ENCODE measurements around the gene TNRC6C. TPM values are rescaled to one million over a fixed set of nuclear protein-coding genes. Genes with fewer than 3 reads are reported as not detected.

Gene TNRC6C
- total RNA-seq, 2 donors from 2014 or later = 64.4 to 64.5 TPM

DNA sequence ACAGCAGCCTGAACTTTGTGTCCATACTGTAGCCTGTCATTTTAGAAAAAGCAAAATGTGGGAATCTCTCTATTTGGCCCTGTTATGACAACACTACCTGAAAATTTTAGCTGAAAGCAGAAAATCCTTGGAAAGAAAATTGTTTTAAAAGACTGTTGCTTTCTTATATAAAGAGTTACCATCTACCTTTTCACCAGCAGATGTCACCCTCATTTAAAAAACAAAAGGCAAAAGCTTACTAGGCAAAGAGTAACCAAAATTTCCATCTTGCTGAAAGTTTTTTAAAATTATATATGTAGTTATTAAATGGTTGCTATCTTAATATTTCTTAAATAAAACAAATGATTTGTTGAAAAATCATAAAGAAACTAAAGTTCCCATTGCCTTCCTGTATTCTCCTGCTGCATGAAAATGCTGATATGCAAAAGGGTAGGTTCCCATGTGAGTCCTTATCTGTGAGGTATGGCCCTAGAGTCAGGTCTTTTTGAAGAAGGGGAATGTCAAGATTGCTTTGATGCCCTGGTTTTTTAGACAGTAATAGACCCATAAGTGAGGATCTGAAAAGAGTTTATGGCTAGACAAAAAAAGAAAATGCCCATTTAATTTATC is 61.0 kb downstream of the TNRC6C start:
- Mint-ChIP-seq H3K36me3 (ENCODE audit: low read depth) (no peaks in the 10 kb centered on the region), H3K27me3 (no peaks in the 10 kb centered on the region), H3K27ac (peak overlapping the region; percentile 87), H3K4me3 (peak overlapping the region; percentile 71), H3K4me1 (peaks cover 22% of the 10 kb centered on the region)
- H3K9me3 ChIP-seq (ENCODE audit: control insufficient read depth, low read length, poor library complexity, severe bottlenecking) = no peaks in the 10 kb centered on the region
- ATAC-seq (peak; percentile 49), DNase-seq (no peak)

DNA sequence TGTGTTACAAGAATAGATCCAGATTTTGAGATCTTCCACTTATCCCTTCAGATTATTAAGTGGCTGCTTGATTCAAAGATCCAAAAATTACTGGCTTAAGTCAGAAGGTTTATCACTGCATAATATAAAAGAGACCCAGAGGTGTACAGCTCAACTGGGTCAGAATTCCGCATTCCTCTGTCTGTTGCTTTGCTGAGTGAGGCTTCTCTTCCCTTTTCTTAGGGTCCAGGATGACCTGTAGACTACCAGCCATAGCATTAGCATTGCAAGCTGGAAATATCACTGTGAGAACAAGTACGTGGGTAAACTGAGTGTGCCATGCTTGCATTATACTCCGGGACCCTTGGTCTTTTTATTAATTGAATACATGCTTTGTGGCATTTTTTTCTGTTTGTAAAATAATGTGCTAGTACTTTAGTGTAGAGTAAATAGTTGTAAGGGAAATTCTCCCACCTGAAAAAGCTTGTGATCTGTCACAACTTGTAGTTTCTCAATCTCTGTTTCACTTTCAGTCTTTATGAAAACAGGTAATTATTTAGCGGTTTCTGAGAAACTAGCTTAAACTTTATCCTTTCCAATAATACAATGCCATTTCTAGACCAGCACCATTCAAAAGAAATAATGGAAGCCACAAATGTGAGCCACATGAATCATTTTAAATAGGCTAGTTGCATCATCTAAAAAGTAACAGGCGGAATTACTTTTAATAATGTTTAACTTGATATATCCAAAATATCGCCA is 61.6 kb downstream of the TNRC6C start:
- Mint-ChIP-seq H3K4me1 (peaks cover 22% of the 10 kb centered on the region), H3K27me3 (no peaks in the 10 kb centered on the region), H3K4me3 (peak overlapping the region; percentile 71), H3K27ac (peak overlapping the region; percentile 87), H3K36me3 (ENCODE audit: low read depth) (no peaks in the 10 kb centered on the region)
- ATAC-seq (peak; percentile 37), DNase-seq (no peak)
- no peaks in the 10 kb centered on the region for H3K9me3 ChIP-seq (ENCODE audit: control insufficient read depth, low read length, poor library complexity, severe bottlenecking)

DNA sequence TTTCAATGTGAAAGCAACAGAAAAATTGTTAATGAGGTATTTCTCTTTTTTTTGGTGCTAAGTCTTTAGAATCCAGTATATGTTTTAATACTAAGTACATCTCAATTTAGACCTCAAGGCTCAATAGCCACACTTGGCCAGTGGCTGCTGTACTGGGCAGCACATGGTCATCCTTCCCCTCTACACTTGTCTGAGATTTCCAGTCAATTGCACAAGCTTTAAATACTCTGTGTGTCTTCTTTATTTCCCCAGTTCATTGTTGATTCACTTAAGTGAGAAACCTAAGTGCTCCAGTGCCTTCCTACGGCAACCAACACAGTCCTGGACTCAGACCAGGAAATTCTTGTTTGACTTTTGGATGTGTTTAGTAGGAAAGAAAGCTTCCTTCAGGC is 62.2 kb downstream of the TNRC6C start:
- Mint-ChIP-seq H3K27ac (peak overlapping the region; percentile 87), H3K4me1 (peaks cover 22% of the 10 kb centered on the region), H3K36me3 (ENCODE audit: low read depth) (no peaks in the 10 kb centered on the region), H3K4me3 (no peak overlapping the region), H3K27me3 (no peaks in the 10 kb centered on the region)
- DNase-seq (no peak), ATAC-seq (no peak)
- no peaks in the 10 kb centered on the region for H3K9me3 ChIP-seq (ENCODE audit: control insufficient read depth, low read length, poor library complexity, severe bottlenecking)

DNA sequence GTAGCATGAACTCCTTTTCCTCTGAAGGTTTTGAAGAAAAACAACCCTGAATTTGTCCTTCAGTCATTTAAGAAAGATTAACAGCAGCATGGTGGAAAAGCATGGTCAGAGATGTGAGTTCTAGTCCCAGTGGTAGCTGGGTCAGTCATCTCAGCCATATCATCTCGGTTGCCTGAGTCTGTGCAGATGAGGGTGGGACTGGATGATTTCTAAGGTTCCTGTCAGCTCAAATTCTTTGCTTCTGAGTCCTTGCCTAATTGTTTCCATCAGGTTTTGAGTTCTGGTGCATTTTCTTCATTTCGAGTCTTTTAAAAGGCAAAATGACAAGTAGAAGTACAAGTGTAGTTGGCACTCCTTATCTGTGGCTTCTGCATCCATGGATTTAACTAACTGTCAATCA is 63.9 kb downstream of the TNRC6C start:
- Mint-ChIP-seq H3K27ac (no peak overlapping the region), H3K4me1 (peaks cover 34% of the 10 kb centered on the region), H3K36me3 (ENCODE audit: low read depth) (peaks cover 6% of the 10 kb centered on the region), H3K4me3 (no peak overlapping the region), H3K27me3 (no peaks in the 10 kb centered on the region)
- ATAC-seq (no peak), DNase-seq (no peak)
- H3K9me3 ChIP-seq (ENCODE audit: control insufficient read depth, low read length, poor library complexity, severe bottlenecking) = no peaks in the 10 kb centered on the region

DNA sequence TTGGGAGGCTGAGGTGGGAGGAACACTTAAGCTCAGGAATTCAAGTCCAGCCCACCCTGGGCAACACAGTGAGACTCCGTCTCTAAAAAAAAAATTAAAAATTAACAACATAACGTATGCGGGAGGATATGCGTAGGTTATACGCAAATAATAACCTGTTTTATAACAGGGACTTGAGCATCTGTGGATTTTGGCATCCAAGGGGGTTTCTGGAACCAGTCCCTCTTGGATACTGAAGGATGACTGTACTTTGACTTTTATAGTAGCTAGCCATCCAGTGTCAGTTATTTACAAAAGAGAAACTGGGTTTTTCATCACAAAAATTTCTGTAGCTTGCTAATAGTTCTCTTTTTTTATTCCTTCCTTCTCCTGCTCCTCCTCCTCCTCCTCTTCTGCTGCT is 64.5 kb downstream of the TNRC6C start:
- H3K27me3 Mint-ChIP-seq = no peaks in the 10 kb centered on the region
- no peaks in the 10 kb centered on the region for H3K9me3 ChIP-seq (ENCODE audit: control insufficient read depth, low read length, poor library complexity, severe bottlenecking)
- no peak overlapping the region for H3K4me3 Mint-ChIP-seq
- DNase-seq = no peak
- peaks cover 6% of the 10 kb centered on the region for H3K36me3 Mint-ChIP-seq (ENCODE audit: low read depth)
- no peak for ATAC-seq
- H3K4me1 Mint-ChIP-seq = peaks cover 37% of the 10 kb centered on the region
- H3K27ac Mint-ChIP-seq = no peak overlapping the region

DNA sequence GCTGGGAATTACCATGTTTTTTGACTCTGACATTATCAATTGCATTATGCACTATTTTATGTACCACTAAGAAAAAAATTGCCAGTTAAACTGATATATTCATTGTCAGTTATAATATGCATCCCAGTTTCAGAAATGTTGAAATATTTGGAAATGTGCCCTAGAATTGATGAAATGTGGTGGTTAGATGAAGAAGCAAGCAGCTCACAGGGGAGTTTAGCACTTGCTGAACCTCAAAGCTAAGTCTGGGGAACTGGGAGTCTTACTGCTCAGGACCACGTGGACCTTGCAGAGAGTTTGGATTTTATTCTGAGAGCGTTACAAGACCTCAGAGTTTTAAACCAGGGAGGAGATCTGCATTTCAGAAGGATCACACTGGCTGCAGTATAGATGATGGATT is 67.9 kb downstream of the TNRC6C start:
- DNase-seq (no peak), ATAC-seq (no peak)
- Mint-ChIP-seq H3K27ac (peak overlapping the region; percentile 84), H3K36me3 (ENCODE audit: low read depth) (peaks cover 6% of the 10 kb centered on the region), H3K27me3 (no peaks in the 10 kb centered on the region), H3K4me3 (no peak overlapping the region), H3K4me1 (peaks cover 19% of the 10 kb centered on the region)
- H3K9me3 ChIP-seq (ENCODE audit: control insufficient read depth, low read length, poor library complexity, severe bottlenecking) = no peaks in the 10 kb centered on the region

DNA sequence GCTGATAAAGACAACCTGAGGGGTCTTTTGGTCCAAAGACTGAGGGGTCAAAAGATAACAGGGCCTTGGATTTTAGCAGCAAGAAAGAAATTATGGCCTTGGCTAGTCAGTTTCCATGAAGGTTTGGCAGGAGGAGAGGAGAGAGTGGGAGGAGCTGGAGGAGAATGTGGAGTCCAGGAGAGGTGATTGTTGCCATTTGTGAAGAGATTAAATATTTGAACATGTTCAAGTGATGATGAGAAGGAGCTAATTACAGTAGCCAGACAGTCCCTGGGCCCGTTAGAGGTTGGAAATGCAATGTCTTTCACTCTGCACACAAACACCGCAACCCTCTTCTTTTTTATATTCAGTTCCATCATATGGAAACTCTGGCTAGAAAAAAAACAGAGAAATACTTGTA is 68.6 kb downstream of the TNRC6C start:
- ATAC-seq (no peak), DNase-seq (no peak)
- H3K27me3 Mint-ChIP-seq = no peaks in the 10 kb centered on the region
- peak overlapping the region; percentile 37 for H3K4me3 Mint-ChIP-seq
- H3K9me3 ChIP-seq (ENCODE audit: control insufficient read depth, low read length, poor library complexity, severe bottlenecking) = no peaks in the 10 kb centered on the region
- peaks cover 6% of the 10 kb centered on the region for H3K36me3 Mint-ChIP-seq (ENCODE audit: low read depth)
- H3K27ac Mint-ChIP-seq = peak overlapping the region; percentile 84
- peaks cover 20% of the 10 kb centered on the region for H3K4me1 Mint-ChIP-seq

DNA sequence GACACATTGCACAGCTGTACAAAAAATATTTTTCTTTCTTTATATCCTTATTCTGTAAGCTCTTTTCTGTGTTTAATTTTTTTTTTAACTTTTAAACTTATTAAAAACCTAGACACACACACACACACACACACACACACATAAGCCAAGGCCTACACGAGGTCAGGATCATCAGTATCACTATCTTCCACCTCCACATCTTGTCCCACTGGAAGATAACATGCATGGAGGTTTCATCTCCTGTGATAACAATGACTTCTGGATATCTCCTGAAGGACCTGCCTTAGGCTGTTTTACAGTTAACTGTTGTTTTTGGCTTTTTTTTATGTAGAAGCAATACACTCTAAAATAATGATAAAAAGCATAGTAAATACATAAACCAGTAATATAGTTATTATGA is 71.2 kb downstream of the TNRC6C start:
- H3K27me3 Mint-ChIP-seq = no peaks in the 10 kb centered on the region
- no peaks in the 10 kb centered on the region for H3K9me3 ChIP-seq (ENCODE audit: control insufficient read depth, low read length, poor library complexity, severe bottlenecking)
- H3K4me1 Mint-ChIP-seq = peaks cover 24% of the 10 kb centered on the region
- no peak overlapping the region for H3K27ac Mint-ChIP-seq
- DNase-seq (no peak), ATAC-seq (no peak)
- peaks cover 9% of the 10 kb centered on the region for H3K36me3 Mint-ChIP-seq (ENCODE audit: low read depth)
- no peak overlapping the region for H3K4me3 Mint-ChIP-seq

DNA sequence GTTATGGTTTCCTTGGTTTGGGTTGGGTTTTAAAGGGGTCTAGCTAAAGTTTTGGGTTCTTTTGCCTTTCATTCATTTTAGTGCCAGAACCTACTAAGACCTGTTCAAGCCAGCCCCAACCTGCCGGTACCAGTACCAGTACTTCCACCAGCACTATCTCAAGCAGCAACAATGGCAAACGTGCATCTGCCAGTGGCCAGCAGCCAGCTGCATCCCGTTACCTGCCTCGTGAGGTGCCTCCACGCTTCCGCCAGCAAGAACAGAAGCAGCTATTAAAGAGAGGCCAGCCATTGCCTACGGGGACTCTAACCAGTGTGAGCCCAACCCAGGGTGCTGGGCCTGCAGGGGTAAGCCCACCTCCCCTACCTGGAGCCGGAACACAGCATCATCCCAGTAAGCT is 72.9 kb downstream of the TNRC6C start:
- Mint-ChIP-seq H3K27me3 (no peaks in the 10 kb centered on the region), H3K27ac (no peak overlapping the region), H3K4me1 (peaks cover 22% of the 10 kb centered on the region), H3K36me3 (ENCODE audit: low read depth) (peaks cover 10% of the 10 kb centered on the region), H3K4me3 (no peak overlapping the region)
- H3K9me3 ChIP-seq (ENCODE audit: control insufficient read depth, low read length, poor library complexity, severe bottlenecking) = no peaks in the 10 kb centered on the region
- DNase-seq (no peak), ATAC-seq (no peak)

DNA sequence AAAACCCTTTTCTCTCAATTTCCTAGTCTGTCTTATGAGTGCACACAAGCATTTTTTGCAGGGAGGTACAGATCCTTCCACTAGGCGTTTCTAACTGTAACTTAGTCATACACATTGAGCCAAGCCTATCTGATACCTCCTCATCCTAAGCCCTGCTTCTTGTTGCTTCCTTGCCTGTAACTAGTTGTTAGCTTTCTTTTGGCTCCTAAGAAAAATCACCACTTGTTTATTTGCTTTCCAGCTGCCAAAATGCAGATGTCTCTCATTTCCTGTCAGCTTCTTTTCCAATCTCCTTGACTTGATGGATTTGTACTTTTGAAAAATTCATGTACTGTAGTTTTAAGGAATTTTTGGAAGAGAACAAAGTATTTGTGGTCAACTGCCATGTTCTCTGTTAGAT is 73.7 kb downstream of the TNRC6C start:
- no peak for DNase-seq
- Mint-ChIP-seq H3K27ac (peak overlapping the region; percentile 80), H3K27me3 (no peaks in the 10 kb centered on the region), H3K4me1 (peaks cover 15% of the 10 kb centered on the region), H3K36me3 (ENCODE audit: low read depth) (peaks cover 9% of the 10 kb centered on the region), H3K4me3 (no peak overlapping the region)
- no peak for ATAC-seq
- no peaks in the 10 kb centered on the region for H3K9me3 ChIP-seq (ENCODE audit: control insufficient read depth, low read length, poor library complexity, severe bottlenecking)

DNA sequence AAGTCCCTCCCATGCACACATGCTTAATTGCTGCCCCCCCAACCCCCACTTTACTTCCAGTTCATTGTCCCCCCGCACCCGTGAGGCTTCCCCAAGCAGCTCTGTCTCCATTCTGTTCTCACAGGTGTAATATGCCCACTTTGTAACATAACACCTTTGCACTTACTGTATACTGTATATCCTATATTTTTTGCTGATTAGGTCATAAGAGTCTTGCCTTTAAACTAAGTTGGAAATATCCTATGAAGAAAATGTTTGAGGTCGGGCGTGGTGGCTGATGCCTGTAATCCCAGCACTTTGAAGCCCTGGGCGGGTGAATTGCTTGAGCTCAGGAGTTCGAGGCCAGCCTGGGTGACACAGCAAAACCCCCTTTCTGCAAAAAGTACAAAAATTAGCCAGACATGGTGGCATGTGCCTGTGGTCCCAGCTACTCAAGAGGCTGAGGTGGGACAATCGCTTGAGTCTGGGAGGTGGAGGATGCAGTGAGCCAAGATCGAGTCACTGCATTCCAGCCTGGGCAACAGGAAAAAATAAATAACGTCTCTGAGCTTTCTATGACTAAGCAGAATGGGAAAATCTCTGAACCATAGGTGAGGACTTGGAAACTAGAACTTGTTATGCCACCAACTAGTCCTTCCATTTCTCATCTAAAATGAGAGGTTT is 76.1 kb downstream of the TNRC6C start:
- peaks cover 12% of the 10 kb centered on the region for H3K4me1 Mint-ChIP-seq
- DNase-seq (no peak), ATAC-seq (no peak)
- H3K36me3 Mint-ChIP-seq (ENCODE audit: low read depth) = peaks cover 14% of the 10 kb centered on the region
- no peaks in the 10 kb centered on the region for H3K27me3 Mint-ChIP-seq
- no peaks in the 10 kb centered on the region for H3K9me3 ChIP-seq (ENCODE audit: control insufficient read depth, low read length, poor library complexity, severe bottlenecking)
- peak overlapping the region; percentile 45 for H3K27ac Mint-ChIP-seq
- no peak overlapping the region for H3K4me3 Mint-ChIP-seq

DNA sequence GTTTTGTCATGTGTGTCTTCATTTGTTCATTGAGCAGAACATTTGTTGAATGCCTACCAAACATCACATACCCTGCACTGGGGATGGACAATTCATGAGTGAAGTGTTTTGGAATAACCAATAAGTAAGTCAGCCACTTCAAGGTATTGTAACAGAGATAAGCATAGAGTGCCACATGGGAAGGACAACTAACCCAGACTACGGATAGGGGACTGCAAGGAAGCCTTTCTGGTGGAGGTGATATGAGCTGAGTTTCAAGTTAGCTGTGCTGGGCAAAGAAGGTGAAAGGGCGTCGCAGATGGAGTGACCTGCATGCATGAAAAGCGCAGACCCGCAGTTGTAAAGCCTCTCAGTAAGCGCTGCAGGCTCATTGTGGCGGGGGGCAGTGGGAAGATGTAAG is 78.8 kb downstream of the TNRC6C start:
- H3K27me3 Mint-ChIP-seq = no peaks in the 10 kb centered on the region
- H3K27ac Mint-ChIP-seq = peak overlapping the region; percentile 73
- peaks cover 17% of the 10 kb centered on the region for H3K4me1 Mint-ChIP-seq
- no peak overlapping the region for H3K4me3 Mint-ChIP-seq
- DNase-seq (no peak), ATAC-seq (no peak)
- H3K36me3 Mint-ChIP-seq (ENCODE audit: low read depth) = peaks cover 14% of the 10 kb centered on the region
- H3K9me3 ChIP-seq (ENCODE audit: control insufficient read depth, low read length, poor library complexity, severe bottlenecking) = no peaks in the 10 kb centered on the region

DNA sequence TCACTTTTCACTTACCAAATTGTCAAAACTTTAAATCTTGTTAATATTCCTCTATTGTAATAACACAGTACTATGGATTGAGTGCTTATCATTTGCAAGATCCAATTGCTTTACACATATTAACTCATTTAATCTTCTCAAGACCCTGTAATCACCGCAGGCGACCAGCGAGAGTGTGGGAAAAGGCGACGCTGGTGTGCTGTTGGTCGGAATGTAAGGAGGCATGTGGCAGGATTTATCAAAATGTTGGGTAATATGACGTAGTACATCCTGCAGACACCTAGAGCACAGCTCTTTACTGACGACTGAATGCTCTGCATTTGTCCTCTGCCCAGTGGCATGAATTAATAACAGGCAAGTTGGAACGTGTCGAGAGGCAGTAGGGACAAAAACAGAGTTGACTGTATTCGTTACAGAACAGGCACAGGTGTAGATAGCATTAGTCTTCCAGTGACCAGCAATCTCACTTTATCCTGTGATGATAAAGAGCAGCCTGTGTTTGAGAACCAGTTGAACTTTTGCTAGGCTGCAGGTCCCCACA is 80.3 kb downstream of the TNRC6C start:
- ATAC-seq (no peak), DNase-seq (no peak)
- H3K27me3 Mint-ChIP-seq = no peaks in the 10 kb centered on the region
- peaks cover 27% of the 10 kb centered on the region for H3K4me1 Mint-ChIP-seq
- H3K4me3 Mint-ChIP-seq = no peak overlapping the region
- peaks cover 18% of the 10 kb centered on the region for H3K36me3 Mint-ChIP-seq (ENCODE audit: low read depth)
- H3K27ac Mint-ChIP-seq = peak overlapping the region; percentile 73
- H3K9me3 ChIP-seq (ENCODE audit: control insufficient read depth, low read length, poor library complexity, severe bottlenecking) = no peaks in the 10 kb centered on the region

All from T-helper 17 cell (primary cell).